Adipocyte (in vitro differentiated cells): ENCODE measurements around the gene PRRT2.
"Not testable (repeated sequence)": the region's sequence is repeated elsewhere in the genome, so short reads cannot be mapped to it uniquely, and the experiment has no call there.

Source experiments
- DNase-seq: peaks from one replicate; pipeline ENCODE4 v3.0.0-alpha.2; 2015; ENCODE audit warnings: low read depth
- H3K27me3 ChIP-seq: replicated peaks from 2 replicates; pipeline ENCODE4 v1.7.0; 2013; ENCODE audit warnings: mild to moderate bottlenecking, low read length, moderate library complexity; ENCODE audit not compliant: control insufficient read depth, insufficient read depth
- H3K36me3 ChIP-seq: 2 replicates; pipeline ENCODE4 v1.7.0; 2013; ENCODE audit warnings: low read length, mild to moderate bottlenecking, moderate library complexity; ENCODE audit not compliant: control insufficient read depth, insufficient read depth, severe bottlenecking
- H3K4me1 ChIP-seq: 2 replicates; pipeline ENCODE4 v1.7.0; 2013; ENCODE audit warnings: mild to moderate bottlenecking, low read length, moderate library complexity; ENCODE audit not compliant: control insufficient read depth, insufficient read depth
- H3K4me3 ChIP-seq: 2 replicates; pipeline ENCODE4 v1.7.0; 2013; ENCODE audit warnings: mild to moderate bottlenecking, low read length, moderate library complexity
- H3K9ac ChIP-seq: 2 replicates; pipeline ENCODE4 v1.7.0; 2013; ENCODE audit warnings: mild to moderate bottlenecking, low read length, moderate library complexity
- H3K9me3 ChIP-seq: 2 replicates; pipeline ENCODE4 v1.7.0; 2013; ENCODE audit warnings: mild to moderate bottlenecking, low read length, moderate library complexity; ENCODE audit not compliant: control insufficient read depth

The PRRT2 gene

DNA sequence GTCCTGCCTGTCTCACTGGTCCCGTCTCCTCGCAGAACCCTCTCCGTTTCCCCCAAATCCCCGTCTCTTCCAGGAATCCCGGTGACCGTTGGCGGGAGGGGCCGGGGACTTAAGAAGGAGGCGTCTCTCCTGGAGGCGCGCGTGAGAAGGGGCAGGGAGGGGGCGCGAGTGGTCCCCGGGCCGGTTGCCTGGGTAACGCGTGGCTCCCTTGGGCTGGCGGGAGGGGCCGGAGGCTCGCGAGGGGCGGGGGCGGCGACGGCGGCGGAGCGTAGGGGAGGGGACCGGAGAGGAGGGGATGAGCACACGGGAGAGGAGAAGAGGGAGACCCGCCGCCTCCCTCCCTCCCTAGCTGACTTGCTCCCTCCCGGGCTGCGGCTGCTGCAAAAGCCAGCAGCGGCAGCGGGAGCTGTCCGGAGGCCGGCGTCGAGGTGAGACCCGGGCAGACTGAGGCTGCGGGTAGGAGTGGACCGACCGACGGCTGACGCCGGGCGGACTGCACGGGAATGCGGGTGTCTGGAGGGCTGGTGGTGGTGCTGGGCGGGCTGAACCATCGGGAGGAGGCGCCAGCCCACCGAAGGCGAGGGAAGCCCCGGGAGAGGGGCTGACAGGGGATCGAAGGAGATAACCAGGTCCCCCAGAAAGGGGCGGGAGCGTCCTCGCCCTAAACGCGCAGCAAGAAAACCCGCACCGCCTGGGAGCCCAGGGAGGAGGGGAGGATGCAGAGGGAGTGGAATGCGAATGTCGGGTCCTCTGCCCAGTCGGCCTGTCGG lies at the start of gene PRRT2:
PRRT2 (plus strand) TSS at position 298 of the 770 bp plus-strand sequence. CDS start 862 bp downstream, outside the sequence.
- Histone ChIP-seq H3K9ac (peak within 1 kb of the TSS; percentile 88), H3K4me3 (peak within 1 kb of the TSS; percentile 82), H3K9me3 (no peaks in the 10 kb centered on the region), H3K36me3 (peaks cover 15% of the 10 kb centered on the region), H3K27me3 (no peaks in the 10 kb centered on the region), H3K4me1 (peaks cover 31% of the 10 kb centered on the region)
- peak; percentile 81 for DNase-seq

DNA sequence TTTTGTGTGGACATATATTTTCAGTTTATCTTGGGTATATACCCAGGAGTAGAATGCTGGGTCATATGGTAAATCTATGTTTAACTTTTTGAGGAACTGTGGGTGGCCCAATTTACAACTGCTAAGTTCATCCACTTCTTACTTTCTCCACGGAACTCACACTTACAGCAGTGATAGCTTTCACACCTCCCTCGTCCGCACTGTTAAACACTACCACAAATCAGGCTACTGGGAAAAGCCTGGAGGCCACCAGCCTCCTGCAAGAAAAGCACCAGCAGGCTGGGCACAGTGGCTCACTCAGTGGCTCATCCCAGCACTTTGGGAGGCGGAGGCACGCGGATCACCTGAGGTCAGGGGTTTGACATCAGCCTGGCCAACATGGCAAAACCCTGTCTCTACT lies 48.7 kb upstream of the PRRT2 start:
- Histone ChIP-seq H3K4me3 (no peak overlapping the region), H3K9me3 (no peaks in the 10 kb centered on the region), H3K9ac (no peak overlapping the region), H3K36me3 (no peaks in the 10 kb centered on the region), H3K4me1 (peaks cover 3% of the 10 kb centered on the region), H3K27me3 (peaks cover 10% of the 10 kb centered on the region)
- no peak for DNase-seq

DNA sequence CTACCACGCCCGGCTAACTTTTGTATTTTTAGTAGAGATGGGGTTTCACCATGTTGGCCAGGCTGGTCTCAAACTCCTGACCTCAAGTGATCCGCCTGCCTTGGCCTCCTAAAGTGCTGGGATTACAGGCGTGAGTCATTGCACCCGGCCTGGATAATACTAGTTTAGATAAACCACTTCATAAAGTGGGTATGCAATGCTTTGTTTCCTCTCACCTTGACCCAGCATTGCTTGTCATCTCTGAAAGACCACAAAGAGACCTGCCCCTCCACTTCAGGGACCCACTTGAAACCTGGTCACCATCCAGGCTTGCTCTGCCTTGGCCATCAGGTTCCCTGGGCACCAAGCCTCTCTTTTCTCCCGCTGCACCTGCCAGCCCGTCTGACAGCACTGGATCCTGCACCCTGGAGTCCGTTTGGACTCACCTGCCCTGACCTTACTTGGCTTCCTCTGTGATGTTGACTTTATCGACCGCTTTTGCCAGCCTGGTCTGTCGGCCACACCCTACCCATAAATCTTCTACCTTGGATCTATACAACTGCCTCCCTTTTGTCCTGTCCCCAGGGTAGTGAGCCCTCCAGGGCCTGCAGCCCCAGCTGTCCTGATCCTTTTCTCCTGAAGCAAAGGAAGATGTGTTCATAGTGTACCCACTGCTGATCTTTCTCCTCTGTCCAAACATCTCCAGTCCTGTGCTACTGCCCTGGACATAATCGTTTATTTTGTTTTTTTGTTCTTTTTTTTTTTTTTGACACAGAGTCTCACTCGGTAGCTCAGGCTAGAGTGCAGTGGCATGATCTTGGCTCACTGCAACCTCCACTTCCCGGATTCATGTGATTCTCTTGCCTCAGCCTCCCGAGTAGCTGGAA lies 46.6 kb upstream of the PRRT2 start:
- peaks cover 10% of the 10 kb centered on the region for H3K27me3 ChIP-seq
- H3K9ac ChIP-seq, result no peak overlapping the region
- H3K9me3 ChIP-seq, result no peaks in the 10 kb centered on the region
- H3K36me3 ChIP-seq, result no peaks in the 10 kb centered on the region
- no peaks in the 10 kb centered on the region for H3K4me1 ChIP-seq
- H3K4me3 ChIP-seq, result no peak overlapping the region
- DNase-seq, result no peak

DNA sequence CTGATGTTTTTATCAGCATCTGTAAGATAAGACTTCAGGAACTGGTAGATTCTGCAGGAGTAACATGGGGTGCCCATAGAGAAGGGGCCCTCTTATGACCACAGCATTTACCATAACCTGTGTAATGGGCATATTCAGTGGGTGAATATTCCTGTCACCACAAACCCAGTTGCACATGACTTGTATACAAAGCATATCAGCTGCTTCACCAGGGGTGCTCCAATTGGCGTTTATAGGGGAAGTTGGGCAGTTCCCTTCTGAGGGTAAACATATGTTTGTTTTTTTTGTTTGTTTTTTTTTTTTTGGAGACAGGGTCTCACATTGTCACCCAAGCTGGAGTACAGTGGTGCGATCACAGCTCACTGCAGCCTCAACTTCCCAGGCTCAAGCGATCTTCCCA lies 45.4 kb upstream of the PRRT2 start:
- Histone ChIP-seq H3K9ac (no peak overlapping the region), H3K27me3 (peaks cover 10% of the 10 kb centered on the region), H3K4me1 (no peaks in the 10 kb centered on the region), H3K36me3 (no peaks in the 10 kb centered on the region), H3K9me3 (no peaks in the 10 kb centered on the region), H3K4me3 (no peak overlapping the region)
- no peak for DNase-seq

DNA sequence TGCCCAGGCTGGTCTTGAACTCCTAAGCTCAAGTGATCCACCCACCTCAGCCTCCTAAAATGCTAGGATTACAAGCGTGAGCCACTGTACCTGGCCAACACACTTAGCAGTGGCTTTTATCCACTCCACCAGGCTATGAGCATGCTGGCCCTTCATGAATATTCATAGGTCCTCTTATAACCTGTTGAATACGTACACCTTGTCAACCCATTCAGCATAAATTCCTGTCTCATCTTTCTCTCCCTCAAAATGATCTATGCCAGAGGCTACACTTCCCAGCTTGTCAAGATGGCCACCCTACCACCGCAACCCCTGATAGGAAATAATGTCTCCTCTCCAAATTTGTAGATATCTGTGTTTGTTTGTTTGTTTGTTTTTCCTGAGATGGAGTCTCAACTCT lies 44.9 kb upstream of the PRRT2 start:
- H3K9ac ChIP-seq, result no peak overlapping the region
- no peak for DNase-seq

DNA sequence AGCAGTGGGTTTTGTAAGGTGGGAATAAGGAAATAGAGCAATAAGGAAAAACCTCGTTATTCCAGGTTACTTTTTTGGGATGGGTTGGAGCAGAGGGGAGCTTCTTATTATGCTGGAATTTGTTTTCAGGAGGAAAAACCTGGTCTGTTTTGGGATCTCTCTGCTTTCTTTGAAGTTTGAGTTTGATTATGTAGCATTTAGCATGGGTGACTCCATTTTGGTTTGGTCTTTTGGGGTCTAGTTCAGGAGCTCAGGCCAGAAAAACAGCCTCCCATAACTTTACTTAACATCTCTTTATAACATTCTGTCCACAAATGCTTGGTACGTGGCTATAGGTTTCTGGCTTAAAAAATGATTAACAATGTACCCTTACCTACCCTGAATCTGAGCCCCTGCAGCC lies 42.5 kb upstream of the PRRT2 start:
- Histone ChIP-seq H3K9ac (no peak overlapping the region), H3K4me3 (no peak overlapping the region), H3K9me3 (no peaks in the 10 kb centered on the region), H3K36me3 (no peaks in the 10 kb centered on the region), H3K4me1 (no peaks in the 10 kb centered on the region), H3K27me3 (peaks cover 6% of the 10 kb centered on the region)
- DNase-seq, result no peak

More for the DNA sequence above, 44.9 kb upstream of the PRRT2 start:
- Histone ChIP-seq H3K9me3 (no peaks in the 10 kb centered on the region), H3K4me1 (no peaks in the 10 kb centered on the region), H3K36me3 (no peaks in the 10 kb centered on the region), H3K27me3 (peaks cover 10% of the 10 kb centered on the region), H3K4me3 (no peak overlapping the region)

DNA sequence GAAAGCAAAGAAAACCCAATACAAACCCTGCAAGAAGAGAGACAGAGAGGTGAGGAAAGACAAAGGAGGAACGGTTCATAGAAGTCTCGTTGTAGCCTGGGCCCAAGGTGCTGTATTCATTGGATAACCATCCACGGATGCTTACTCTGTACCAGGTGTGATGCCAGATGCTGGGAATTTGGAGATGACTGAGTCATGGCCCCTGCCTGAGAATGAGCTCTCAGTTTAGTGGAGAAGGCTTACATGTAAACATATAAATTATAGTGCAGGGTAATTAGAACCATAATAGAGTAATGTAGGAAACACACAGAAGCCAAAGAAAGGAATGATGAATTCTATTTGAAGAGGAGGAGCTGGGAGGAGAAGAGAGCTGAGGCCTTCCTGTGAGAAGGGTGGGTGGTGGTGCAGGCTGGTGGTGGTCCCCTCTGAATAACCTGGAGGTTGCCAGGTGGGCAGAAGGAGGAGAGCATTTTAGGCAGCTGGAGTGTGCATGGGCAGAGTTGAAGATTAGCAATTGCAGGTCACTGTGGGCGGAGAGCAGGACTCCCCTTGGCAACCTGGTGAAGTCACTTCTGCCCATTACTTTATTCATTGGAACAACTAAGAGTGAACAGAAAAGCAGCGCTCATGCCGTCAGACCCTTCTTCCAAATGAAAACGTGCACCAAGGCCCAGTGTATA lies 41.6 kb upstream of the PRRT2 start:
- Histone ChIP-seq H3K4me3 (no peak overlapping the region), H3K36me3 (no peaks in the 10 kb centered on the region), H3K4me1 (no peaks in the 10 kb centered on the region)

DNA sequence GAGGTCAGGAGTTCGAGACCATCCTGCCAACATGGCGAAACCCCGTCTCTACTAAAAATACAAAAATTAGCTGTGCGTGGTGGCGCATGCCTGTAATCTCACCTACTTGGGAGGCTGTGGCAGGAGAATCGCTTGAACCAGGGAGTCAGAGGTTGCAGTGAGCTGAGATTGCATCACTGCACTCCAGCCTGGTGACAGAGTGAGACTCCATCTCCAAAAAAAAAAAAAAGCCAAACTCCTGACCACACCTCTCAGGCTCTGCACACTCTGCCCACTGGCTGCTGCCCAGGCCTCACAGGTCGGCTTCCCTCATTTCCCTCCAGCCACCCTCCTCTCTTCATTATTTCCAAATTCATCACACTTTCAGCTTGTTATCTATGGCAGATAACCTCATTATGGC lies 39.7 kb upstream of the PRRT2 start:
- H3K36me3 ChIP-seq, H3K27me3 ChIP-seq, H3K9me3 ChIP-seq, H3K4me3 ChIP-seq, H3K9ac ChIP-seq, H3K4me1 ChIP-seq, DNase-seq: not testable (repeated sequence)

More for the DNA sequence above, 41.6 kb upstream of the PRRT2 start:
- H3K9ac ChIP-seq, result no peak overlapping the region
- peaks cover 2% of the 10 kb centered on the region for H3K27me3 ChIP-seq
- no peak for DNase-seq
- no peaks in the 10 kb centered on the region for H3K9me3 ChIP-seq

DNA sequence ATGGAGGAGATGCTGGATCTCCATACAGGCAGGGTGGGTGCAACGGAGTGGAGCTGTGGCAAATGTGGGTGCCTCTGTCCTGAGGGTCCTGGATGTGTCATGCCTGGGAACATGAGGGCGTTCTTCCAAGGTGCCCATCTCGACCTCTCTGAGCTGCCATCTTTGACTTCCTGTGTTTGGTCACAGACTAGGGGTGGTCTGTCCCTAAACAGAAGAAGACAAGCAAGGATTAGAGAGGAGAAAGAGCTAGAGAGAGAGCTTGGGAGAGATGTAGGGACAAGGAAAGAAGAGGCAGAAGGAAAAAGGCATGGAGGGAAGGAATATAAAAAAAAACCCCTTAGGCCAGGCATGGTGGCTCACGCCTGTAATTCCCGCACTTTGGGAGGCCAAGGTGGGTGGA lies 37.3 kb upstream of the PRRT2 start:
- no peak for DNase-seq

DNA sequence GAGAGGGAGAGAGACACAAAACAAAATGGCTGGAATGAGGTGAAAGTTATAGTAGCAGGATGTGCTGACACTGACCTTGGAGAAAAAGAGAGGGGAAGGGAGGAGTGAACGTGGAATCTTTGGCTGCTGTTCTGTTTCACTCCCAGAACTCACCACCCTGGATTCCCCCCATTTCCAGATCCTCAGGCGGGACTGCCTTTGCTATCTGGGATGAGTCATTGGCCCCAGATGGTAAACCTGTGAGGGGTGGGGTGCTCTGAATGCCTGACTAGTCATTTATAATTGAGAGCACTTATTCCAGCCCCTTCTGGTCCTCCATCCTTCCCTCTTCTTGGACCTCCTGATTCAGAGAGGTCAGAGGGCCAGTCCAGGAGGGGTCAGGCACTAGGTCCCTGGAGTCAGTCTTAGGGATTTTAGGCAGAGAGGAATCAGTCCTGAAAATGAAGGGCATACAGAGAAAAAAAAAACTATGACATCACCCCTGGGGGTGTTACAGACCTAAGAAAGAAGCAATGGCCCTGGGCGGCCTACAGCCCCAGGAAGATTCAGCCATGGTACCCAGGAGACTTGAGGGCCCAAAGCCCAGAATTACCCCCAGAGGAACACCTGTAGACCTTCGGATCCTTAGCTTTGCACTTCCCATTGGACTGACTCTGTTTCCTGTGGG lies 36.1 kb upstream of the PRRT2 start:
- H3K27me3 ChIP-seq, result peaks cover 16% of the 10 kb centered on the region
- H3K9ac ChIP-seq, result no peak overlapping the region
- H3K4me1 ChIP-seq, result no peaks in the 10 kb centered on the region
- H3K4me3 ChIP-seq, result no peak overlapping the region
- no peaks in the 10 kb centered on the region for H3K9me3 ChIP-seq
- DNase-seq, result no peak
- H3K36me3 ChIP-seq, result no peaks in the 10 kb centered on the region

More for the DNA sequence above, 37.3 kb upstream of the PRRT2 start:
- Histone ChIP-seq H3K9ac (no peak overlapping the region), H3K27me3 (peaks cover 6% of the 10 kb centered on the region), H3K4me3 (no peak overlapping the region), H3K4me1 (no peaks in the 10 kb centered on the region), H3K36me3 (no peaks in the 10 kb centered on the region), H3K9me3 (no peaks in the 10 kb centered on the region)
